T-helper 2 cell treated with Interferon-gamma antibody and Interleukin-4, amounts not matched to agents 5 μg/mL and 100 μg/mL, for 36 hours (primary cell): ENCODE measurements around the gene SLC50A1.

Experiments
- DNase-seq: peaks from one replicate; pipeline ENCODE4 v3.0.0; 2021; ENCODE audit warnings: low spot score
- H3K27ac Mint-ChIP-seq: one replicate; pipeline ENCODE4 v1.8.0; 2021; ENCODE audit warnings: mild to moderate bottlenecking, mixed read lengths
- H3K27me3 Mint-ChIP-seq: one replicate; pipeline ENCODE4 v1.8.0; 2021; ENCODE audit warnings: low read depth, mixed read lengths
- H3K36me3 Mint-ChIP-seq: one replicate; pipeline ENCODE4 v1.8.0; 2021; ENCODE audit warnings: low read depth, mixed read lengths
- H3K4me1 Mint-ChIP-seq: one replicate; pipeline ENCODE4 v1.8.0; 2021; ENCODE audit warnings: low read depth, mixed read lengths
- H3K4me3 Mint-ChIP-seq: one replicate; pipeline ENCODE4 v1.8.0; 2022; ENCODE audit warnings: mild to moderate bottlenecking, moderate library complexity, mixed read lengths
- H3K9me3 Mint-ChIP-seq: one replicate; pipeline ENCODE4 v1.8.0; 2021; ENCODE audit warnings: mixed read lengths

The SLC50A1 gene

DNA sequence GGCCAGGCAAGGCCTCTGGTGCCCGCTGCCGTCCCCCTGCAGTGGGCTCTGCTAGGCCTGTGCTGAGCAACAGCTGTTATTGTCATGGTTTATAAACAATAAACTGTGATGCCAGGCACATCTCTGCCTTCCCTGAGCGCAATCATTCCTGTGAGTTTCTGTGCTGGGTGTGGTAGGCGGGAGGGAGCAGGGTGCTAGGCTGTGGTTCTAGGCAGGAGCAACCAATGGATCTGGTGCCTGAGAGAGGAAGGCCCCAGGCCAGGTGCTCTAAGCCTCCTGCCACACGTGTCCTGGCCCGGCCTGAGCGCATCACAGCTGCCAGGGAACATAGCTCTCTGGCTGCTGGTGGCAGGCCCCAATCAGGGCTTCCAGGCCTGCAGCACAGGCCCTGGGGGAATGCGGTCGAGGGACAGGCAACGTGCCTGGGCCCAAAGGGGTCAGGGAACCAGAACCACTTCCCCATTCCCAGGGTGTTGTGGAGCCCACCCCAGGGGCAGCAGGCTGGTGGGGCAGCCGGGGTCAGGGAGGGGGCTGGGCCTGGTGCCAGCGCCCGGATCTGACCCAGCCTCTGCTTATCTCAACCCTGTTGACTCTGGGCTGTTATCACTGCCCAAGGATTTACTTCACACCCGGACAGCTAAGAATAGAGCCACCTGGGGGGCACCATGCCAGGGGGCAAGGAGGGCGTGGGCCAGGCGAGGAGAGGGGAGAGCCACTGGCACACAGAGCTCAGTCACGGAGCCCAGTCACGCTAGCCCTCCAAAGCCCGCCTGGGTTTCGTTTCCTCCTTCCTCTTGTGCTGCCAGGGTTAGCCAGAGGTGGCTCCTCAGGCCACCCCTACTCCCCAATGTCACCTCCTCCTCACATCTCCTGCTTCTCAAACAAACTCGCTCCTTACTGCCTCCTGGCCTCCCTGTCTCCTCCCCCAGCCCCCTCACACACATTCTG is 49.5 kb downstream of the SLC50A1 start:
- Mint-ChIP-seq H3K4me3 (no peak overlapping the region), H3K36me3 (peaks cover 14% of the 10 kb centered on the region), H3K4me1 (peaks cover 10% of the 10 kb centered on the region), H3K27me3 (no peaks in the 10 kb centered on the region), H3K27ac (peak overlapping the region; percentile 20), H3K9me3 (no peaks in the 10 kb centered on the region)
- no peak for DNase-seq

DNA sequence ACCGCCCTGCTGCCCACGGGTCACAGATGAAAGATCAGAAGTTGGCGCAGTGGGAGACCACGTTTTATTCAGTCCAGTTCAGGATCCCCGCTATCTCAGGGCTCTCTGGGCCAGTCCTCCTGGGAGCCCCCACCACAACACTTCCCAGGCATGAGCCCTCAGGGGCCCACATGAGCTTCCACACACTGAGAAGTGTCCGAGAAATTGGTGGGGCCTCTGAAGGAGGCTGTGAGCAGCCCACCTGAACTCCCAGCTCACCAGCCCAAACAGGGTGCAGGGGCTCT is 50.1 kb downstream of the SLC50A1 start:
- H3K9me3 Mint-ChIP-seq, result no peaks in the 10 kb centered on the region

DNA sequence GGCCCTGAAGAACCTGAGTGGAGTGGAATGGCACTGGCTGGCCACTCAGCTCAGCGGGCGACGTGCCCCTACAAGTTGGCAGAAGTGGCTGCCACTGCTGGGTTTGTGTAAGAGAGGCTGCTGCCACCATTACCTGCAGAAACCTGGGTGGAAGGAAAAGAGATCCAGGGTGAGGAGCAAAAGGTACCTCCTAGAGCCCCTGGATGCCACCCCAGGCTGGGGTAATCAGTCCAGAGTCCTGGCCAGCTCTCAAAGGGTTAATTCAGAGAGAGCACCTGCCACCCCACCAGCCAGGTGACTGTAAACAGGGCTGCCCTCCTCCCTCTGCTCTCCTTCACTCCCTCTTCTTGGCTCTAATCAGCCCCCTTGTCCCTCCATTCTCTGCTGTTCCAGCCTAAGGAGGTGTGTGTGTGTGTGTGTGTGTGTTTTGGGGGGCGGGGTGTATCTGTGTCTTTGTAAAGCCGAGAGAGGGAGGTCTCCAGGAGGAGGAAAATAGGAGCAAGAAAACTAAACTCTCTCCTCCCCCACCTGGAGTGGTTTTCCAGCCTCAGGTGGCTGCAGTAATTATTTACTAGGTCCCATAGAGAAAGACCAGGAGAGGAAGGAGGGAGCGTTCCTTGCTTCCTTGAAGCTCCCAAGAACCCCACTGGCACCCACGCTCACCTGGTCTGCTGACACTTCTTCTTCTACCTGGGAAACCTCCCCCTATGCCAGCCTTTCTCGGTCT is 50.6 kb downstream of the SLC50A1 start:
- Mint-ChIP-seq H3K9me3 (no peaks in the 10 kb centered on the region), H3K36me3 (peaks cover 13% of the 10 kb centered on the region), H3K4me1 (peaks cover 9% of the 10 kb centered on the region), H3K4me3 (no peak overlapping the region), H3K27me3 (no peaks in the 10 kb centered on the region), H3K27ac (peak overlapping the region; percentile 45)
- DNase-seq, result no peak

More for the DNA sequence above, 50.1 kb downstream of the SLC50A1 start:
- peaks cover 14% of the 10 kb centered on the region for H3K36me3 Mint-ChIP-seq
- no peak overlapping the region for H3K4me3 Mint-ChIP-seq
- no peak for DNase-seq
- H3K4me1 Mint-ChIP-seq, result peaks cover 10% of the 10 kb centered on the region
- H3K27ac Mint-ChIP-seq, result peak overlapping the region; percentile 20
- H3K27me3 Mint-ChIP-seq, result no peaks in the 10 kb centered on the region

DNA sequence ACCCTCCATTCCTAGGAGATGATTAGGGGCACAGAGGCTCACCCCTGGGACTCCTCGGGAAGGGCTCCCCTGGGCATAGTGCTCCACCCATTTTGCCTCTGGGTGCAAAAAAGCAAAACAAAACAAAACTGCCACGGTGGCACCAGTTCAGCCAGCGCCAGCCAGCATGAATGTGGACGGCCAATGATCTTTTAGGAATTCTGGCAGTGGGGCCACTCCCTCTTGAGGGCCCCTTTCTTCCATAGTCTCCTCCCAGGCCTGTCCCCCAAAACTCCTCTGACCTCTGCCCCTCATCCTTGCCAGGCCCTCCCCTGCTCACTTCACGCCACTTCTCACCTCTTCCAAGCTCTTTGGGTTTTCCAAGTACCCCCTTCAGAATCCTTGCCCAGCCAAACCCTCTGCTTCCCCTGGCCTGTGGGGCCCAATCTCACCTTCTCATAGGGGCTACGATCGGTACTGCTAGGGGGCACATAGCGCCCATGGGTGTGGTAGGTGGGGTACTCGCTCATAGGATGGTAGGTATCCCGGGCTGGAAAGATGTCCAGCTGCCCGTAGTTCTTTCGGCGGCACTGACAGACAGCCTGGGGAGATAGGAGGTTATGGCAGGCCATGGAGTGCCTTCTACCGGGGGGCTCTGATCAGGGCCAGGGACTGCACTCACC is 51.3 kb downstream of the SLC50A1 start:
- Mint-ChIP-seq H3K27ac (peak overlapping the region; percentile 68), H3K27me3 (no peaks in the 10 kb centered on the region), H3K36me3 (peaks cover 7% of the 10 kb centered on the region), H3K4me3 (no peak overlapping the region), H3K4me1 (peaks cover 9% of the 10 kb centered on the region), H3K9me3 (no peaks in the 10 kb centered on the region)
- no peak for DNase-seq

DNA sequence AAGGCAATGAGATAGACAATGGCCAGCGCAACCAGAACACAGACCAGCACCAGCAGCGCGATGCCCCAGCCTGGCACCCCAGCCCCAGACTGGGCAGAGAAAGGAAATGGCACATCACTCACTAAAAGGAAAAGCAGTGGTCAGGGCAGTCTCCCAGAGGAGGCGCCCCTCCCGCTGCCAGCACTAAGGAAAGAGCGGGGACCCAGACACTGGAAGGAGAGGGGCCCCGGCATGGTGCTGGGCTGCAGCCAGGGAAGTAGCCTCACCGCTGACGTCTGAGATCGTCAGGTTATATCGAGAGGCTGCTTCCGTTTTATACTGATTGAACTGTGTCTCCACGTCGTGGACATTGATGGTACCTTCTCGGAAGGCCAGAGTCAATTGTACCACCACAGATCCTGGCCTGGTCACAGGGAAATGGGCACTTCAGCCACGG is 51.8 kb downstream of the SLC50A1 start:
- no peaks in the 10 kb centered on the region for H3K9me3 Mint-ChIP-seq
- no peak overlapping the region for H3K4me3 Mint-ChIP-seq
- peaks cover 15% of the 10 kb centered on the region for H3K4me1 Mint-ChIP-seq
- no peaks in the 10 kb centered on the region for H3K27me3 Mint-ChIP-seq
- no peak for DNase-seq
- H3K27ac Mint-ChIP-seq, result peak overlapping the region; percentile 68
- H3K36me3 Mint-ChIP-seq, result peaks cover 4% of the 10 kb centered on the region

DNA sequence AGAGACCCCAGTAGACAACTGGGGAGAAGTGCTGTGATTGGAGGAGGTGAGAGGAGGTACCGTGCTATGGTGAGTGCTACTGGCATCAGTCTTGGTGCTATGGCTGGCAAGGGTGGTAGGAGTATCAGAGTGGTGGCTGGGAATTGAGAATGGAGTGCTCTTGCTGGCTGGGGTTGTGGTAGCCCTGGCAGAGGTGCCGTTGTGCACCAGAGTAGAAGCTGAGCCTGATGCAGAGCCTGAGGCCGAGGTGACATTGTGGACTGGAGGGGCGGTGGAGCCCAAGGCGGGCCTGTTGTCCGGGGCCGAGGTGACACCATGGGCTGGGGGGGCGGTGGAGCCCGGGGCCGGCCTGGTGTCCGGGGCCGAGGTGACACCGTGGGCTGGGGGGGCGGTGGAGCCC is 52.6 kb downstream of the SLC50A1 start:
- DNase-seq, result no peak
- peak overlapping the region; percentile 37 for H3K4me3 Mint-ChIP-seq
- no peaks in the 10 kb centered on the region for H3K9me3 Mint-ChIP-seq

More for the DNA sequence above, 52.6 kb downstream of the SLC50A1 start:
- Mint-ChIP-seq H3K27ac (peak overlapping the region; percentile 90), H3K27me3 (no peaks in the 10 kb centered on the region), H3K4me1 (peaks cover 21% of the 10 kb centered on the region), H3K36me3 (peaks cover 3% of the 10 kb centered on the region)
